PC-9 (cell line): ENCODE measurements around the gene EVA1C. TPM values are rescaled to one million over a fixed set of nuclear protein-coding genes. Genes with fewer than 3 reads are reported as not detected.
"Not testable (repeated sequence)": the region's sequence is repeated elsewhere in the genome, so short reads cannot be mapped to it uniquely, and the experiment has no call there.

Experiments
- BruUV-seq: library from RNA; stranded (reverse); fragments of 400-500 nt; replicated peaks from 2 replicates; lab custom pipeline; 2021; lab: Mats Ljungman, UMichigan
- CTCF ChIA-PET: fragments of 300-600 bp; sonication (Branson Sonifier 250); formaldehyde crosslinking; loops from one replicate; lab custom pipeline; 2022; ENCODE audit warnings: antibody characterized with exemption; lab: Charles Lee
- POLR2A ChIA-PET: fragments of 300-600 bp; sonication (Branson Sonifier 250); formaldehyde crosslinking; loops from one replicate; lab custom pipeline; 2022; ENCODE audit warnings: antibody characterized with exemption; ENCODE audit not compliant: unreplicated experiment; lab: Charles Lee
- DNase-seq, 2 experiments: peaks; one replicate each; pipeline versions ENCODE4 v3.0.0 to v3.0.0-alpha.2; 2015 to 2022; ENCODE audit warnings: mixed read lengths in 1 of 2
- H2AFZ ChIP-seq: fragments of 200-600 bp; sonication (generic); 2 replicates; pipeline ENCODE4 v1.8.1; 2017; ENCODE audit warnings: antibody characterized with exemption
- H3F3A ChIP-seq: fragments of 200-600 bp; sonication (generic); 2 replicates; pipeline ENCODE4 v1.8.1; 2017; ENCODE audit warnings: antibody characterized with exemption, mild to moderate bottlenecking, low read depth; ENCODE audit not compliant: insufficient read depth
- H3K27ac ChIP-seq: fragments of 200-600 bp; sonication (generic); 2 replicates; pipeline ENCODE4 v1.6.1; 2016; ENCODE audit warnings: mixed run types
- H3K27me3 ChIP-seq: fragments of 200-600 bp; sonication (generic); 2 replicates; pipeline ENCODE4 v1.6.1; 2016; ENCODE audit warnings: low read depth, mixed run types; ENCODE audit not compliant: insufficient read depth
- H3K36me3 ChIP-seq: fragments of 200-600 bp; sonication (generic); 2 replicates; pipeline ENCODE4 v1.6.1; 2016; ENCODE audit warnings: low read depth, mixed run types
- H3K4me1 ChIP-seq: fragments of 200-600 bp; sonication (generic); replicated peaks from 2 replicates; pipeline ENCODE4 v1.6.1; 2016; ENCODE audit warnings: mixed run types; ENCODE audit not compliant: insufficient read depth
- H3K4me2 ChIP-seq: fragments of 200-600 bp; sonication (generic); 2 replicates; pipeline ENCODE4 v1.6.1; 2017; ENCODE audit warnings: mixed run types
- H3K4me3 ChIP-seq: fragments of 200-600 bp; sonication (generic); 2 replicates; pipeline ENCODE4 v1.6.1; 2016; ENCODE audit warnings: mixed run types
- H3K79me2 ChIP-seq: fragments of 200-600 bp; sonication (generic); 2 replicates; pipeline ENCODE4 v1.6.1; 2017; ENCODE audit warnings: low read depth, mixed run types
- H3K9me2 ChIP-seq: fragments of 200-600 bp; sonication (generic); 2 replicates; pipeline ENCODE4 v1.8.1; 2017; ENCODE audit warnings: mild to moderate bottlenecking; ENCODE audit not compliant: insufficient read depth
- H3K9me3 ChIP-seq: fragments of 200-600 bp; sonication (generic); 2 replicates; pipeline ENCODE4 v1.8.1; 2016; ENCODE audit warnings: low read depth; ENCODE audit not compliant: insufficient read depth
- H4K20me1 ChIP-seq: fragments of 200-600 bp; sonication (generic); 2 replicates; pipeline ENCODE4 v1.8.1; 2017; ENCODE audit not compliant: insufficient read depth
- EZH2 ChIP-seq: fragments of 200-600 bp; sonication (generic); IDR thresholded peaks from 2 replicates; pipeline ENCODE4 v1.8.0; 2017; ENCODE audit warnings: antibody characterized with exemption, low read depth
- intact Hi-C: fragments of 100-400 bp; cut with micrococcal nuclease; formaldehyde crosslinking; loops from one replicate; pipeline ENCODE4 v1.10.0; 2022; ENCODE audit not compliant: unreplicated experiment
- total RNA-seq: library from RNA; stranded (reverse); gene quantifications from 2 replicates; pipeline ENCODE4 v1.2.3, GENCODE V29; 2021
- TF ChIP-seq, protein P1 (sequence below): fragments of 200-600 bp; sonication (generic); conservative IDR thresholded peaks from 2 replicates; pipeline ENCODE4 v1.6.1; 2017; ENCODE audit warnings: mixed run types, antibody characterized with exemption, mild to moderate bottlenecking, moderate library complexity

The EVA1C gene
- total RNA-seq, 1 experiment from 2014 or later = 3.0 TPM

- Histone ChIP-seq H3K27ac (no peak overlapping the region), H3K9me2 (no peaks in the 10 kb centered on the region), H3K4me2 (no peak overlapping the region), H4K20me1 (no peaks in the 10 kb centered on the region), H3K4me3 (no peak overlapping the region), H3K79me2 (no peaks in the 10 kb centered on the region), H3F3A (peaks cover 3% of the 10 kb centered on the region; the same call in 1 of the 2 replicates), H3K4me1 (no peaks in the 10 kb centered on the region), H3K27me3 (no peaks in the 10 kb centered on the region), H3K36me3 (no peaks in the 10 kb centered on the region), H2AFZ (no peak overlapping the region), H3K9me3 (no peaks in the 10 kb centered on the region)
- TF ChIP-seq EZH2 = no peak
- TF ChIP-seq, protein P1, sequence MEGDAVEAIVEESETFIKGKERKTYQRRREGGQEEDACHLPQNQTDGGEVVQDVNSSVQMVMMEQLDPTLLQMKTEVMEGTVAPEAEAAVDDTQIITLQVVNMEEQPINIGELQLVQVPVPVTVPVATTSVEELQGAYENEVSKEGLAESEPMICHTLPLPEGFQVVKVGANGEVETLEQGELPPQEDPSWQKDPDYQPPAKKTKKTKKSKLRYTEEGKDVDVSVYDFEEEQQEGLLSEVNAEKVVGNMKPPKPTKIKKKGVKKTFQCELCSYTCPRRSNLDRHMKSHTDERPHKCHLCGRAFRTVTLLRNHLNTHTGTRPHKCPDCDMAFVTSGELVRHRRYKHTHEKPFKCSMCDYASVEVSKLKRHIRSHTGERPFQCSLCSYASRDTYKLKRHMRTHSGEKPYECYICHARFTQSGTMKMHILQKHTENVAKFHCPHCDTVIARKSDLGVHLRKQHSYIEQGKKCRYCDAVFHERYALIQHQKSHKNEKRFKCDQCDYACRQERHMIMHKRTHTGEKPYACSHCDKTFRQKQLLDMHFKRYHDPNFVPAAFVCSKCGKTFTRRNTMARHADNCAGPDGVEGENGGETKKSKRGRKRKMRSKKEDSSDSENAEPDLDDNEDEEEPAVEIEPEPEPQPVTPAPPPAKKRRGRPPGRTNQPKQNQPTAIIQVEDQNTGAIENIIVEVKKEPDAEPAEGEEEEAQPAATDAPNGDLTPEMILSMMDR = no peak
- intact Hi-C loops = no loop called here
- ChIA-PET POLR2A (no interaction called here), CTCF (no interaction called here)
- DNase-seq = no peak
- BruUV-seq = no TSS peak
These were observed 94.9 kb downstream of the EVA1C start for GRCh38 chr21:32507342-32507919.

- BruUV-seq = not testable (repeated sequence)
These were observed 95.5 kb downstream of the EVA1C start for GRCh38 chr21:32508036-32508435.

GRCh38 chr21:32508558-32508957 lies 96.1 kb downstream of the EVA1C start:
- Histone ChIP-seq H3K27me3 (no peaks in the 10 kb centered on the region), H2AFZ (no peak overlapping the region), H3K27ac (no peak overlapping the region), H3K4me2 (no peak overlapping the region), H3K9me2 (no peaks in the 10 kb centered on the region), H3K9me3 (no peaks in the 10 kb centered on the region), H3K36me3 (no peaks in the 10 kb centered on the region), H3K4me1 (no peaks in the 10 kb centered on the region), H3K79me2 (no peaks in the 10 kb centered on the region), H3F3A (peaks cover 3% of the 10 kb centered on the region; the same call in 1 of the 2 replicates), H3K4me3 (no peak overlapping the region), H4K20me1 (no peaks in the 10 kb centered on the region)
- intact Hi-C loops = no loop called here
- TF ChIP-seq EZH2 = no peak
- TF ChIP-seq, protein P1 = no peak
- no peak for DNase-seq
- BruUV-seq = no TSS peak
- ChIA-PET POLR2A (no interaction called here), CTCF (no interaction called here)

More at GRCh38 chr21:32508036-32508435, 95.5 kb downstream of the EVA1C start:
- DNase-seq, H3K9me2 ChIP-seq, H3K4me2 ChIP-seq, POLR2A ChIA-PET, H3F3A ChIP-seq, H3K4me3 ChIP-seq, H3K36me3 ChIP-seq, H4K20me1 ChIP-seq, H3K9me3 ChIP-seq, intact Hi-C loops, H2AFZ ChIP-seq, H3K27me3 ChIP-seq, H3K4me1 ChIP-seq, CTCF ChIA-PET, H3K79me2 ChIP-seq, H3K27ac ChIP-seq: not testable (repeated sequence)

- H3K9me2 ChIP-seq, H3K79me2 ChIP-seq, H3K27me3 ChIP-seq, DNase-seq, H4K20me1 ChIP-seq, POLR2A ChIA-PET, H3K36me3 ChIP-seq, H3K4me1 ChIP-seq, H3K27ac ChIP-seq, intact Hi-C loops, H3F3A ChIP-seq, H3K9me3 ChIP-seq, H2AFZ ChIP-seq, BruUV-seq, H3K4me2 ChIP-seq, H3K4me3 ChIP-seq: not testable (repeated sequence)
- CTCF ChIA-PET = interaction anchor here (0.7 kb wide), 1 partner anchor 25 kb away, joined by 3 read pairs; no protein-coding TSS in a partner anchor
These were observed 96.5 kb downstream of the EVA1C start for GRCh38 chr21:32508975-32509374.
